H54 (cell line): Measurements from ENCODE around the gene ADCY1.

Experiments
- DNase-seq: peaks from one replicate; pipeline ENCODE4 v3.0.0; 2011; ENCODE audit warnings: low spot score, mixed read lengths; ENCODE audit not compliant: insufficient read length
- FAIRE-seq: peaks from 3 replicates; lab custom pipeline; 2011; peaks lifted over from hg19 to GRCh38; lab: Jason Lieb, UNC
- POLR2A ChIP-seq: IDR thresholded peaks from 2 replicates; pipeline ENCODE4 v1.6.1; 2011; ENCODE audit warnings: low read depth, mild to moderate bottlenecking, low read length

The ADCY1 gene

GRCh38 chr7:45653209-45653907 lies 79.2 kb downstream of the ADCY1 start:
- DNase-seq (no peak), FAIRE-seq (no peak)
- no peak for TF ChIP-seq POLR2A

GRCh38 chr7:45654341-45654740 lies 80.2 kb downstream of the ADCY1 start:
- DNase-seq = no peak
- TF ChIP-seq POLR2A = no peak
- FAIRE-seq = no peak

- DNase-seq = no peak
- TF ChIP-seq POLR2A = no peak
- FAIRE-seq = no peak
These were observed 81.4 kb downstream of the ADCY1 start for GRCh38 chr7:45655539-45655938.

- FAIRE-seq (no peak), DNase-seq (no peak)
- TF ChIP-seq POLR2A = no peak
These were observed 82.3 kb downstream of the ADCY1 start for GRCh38 chr7:45656431-45656830.

GRCh38 chr7:45657136-45657889 lies 83.1 kb downstream of the ADCY1 start:
- FAIRE-seq (no peak), DNase-seq (no peak)
- no peak for TF ChIP-seq POLR2A

- no peak for FAIRE-seq
These were observed 83.9 kb downstream of the ADCY1 start for GRCh38 chr7:45657890-45658715.

GRCh38 chr7:45658716-45659495 lies 84.7 kb downstream of the ADCY1 start:
- DNase-seq (no peak), FAIRE-seq (no peak)
- no peak for TF ChIP-seq POLR2A

More at GRCh38 chr7:45657890-45658715, 83.9 kb downstream of the ADCY1 start:
- no peak for TF ChIP-seq POLR2A
- no peak for DNase-seq

GRCh38 chr7:45659496-45660139 lies 85.5 kb downstream of the ADCY1 start:
- FAIRE-seq (no peak), DNase-seq (no peak)
- TF ChIP-seq POLR2A = no peak

GRCh38 chr7:45660201-45660900 lies 86.2 kb downstream of the ADCY1 start:
- FAIRE-seq (no peak), DNase-seq (no peak)
- no peak for TF ChIP-seq POLR2A

- no peak for DNase-seq
- TF ChIP-seq POLR2A = no peak
- FAIRE-seq = no peak
These were observed 86.7 kb downstream of the ADCY1 start for GRCh38 chr7:45660901-45661211.

GRCh38 chr7:45661302-45661995 lies 87.3 kb downstream of the ADCY1 start:
- TF ChIP-seq POLR2A = no peak
- DNase-seq (no peak), FAIRE-seq (no peak)

- no peak for DNase-seq
- no peak for TF ChIP-seq POLR2A
- FAIRE-seq = no peak
These were observed 87.8 kb downstream of the ADCY1 start for GRCh38 chr7:45662018-45662417.
